ENCODE measurements around the gene SNRK.

GRCh38 chr3:43364494-43364893 is 78.2 kb downstream of the SNRK start:
- no peak for TF ChIP-seq GATAD2B (IDR thresholded peaks at IDR 0.05; ENCODE audit: borderline replicate concordance)
- TF ChIP-seq ZEB2 (IDR thresholded peaks at IDR 0.05) = no peak
- no peak for TF ChIP-seq CTCF (IDR thresholded peaks at IDR 0.05 in 2 of 3, conservative IDR thresholded peaks at IDR 0.05 in 1 of 3; ENCODE audit: insufficient read depth in 2 of 3, low read depth in 1 of 3, low read length in 3 of 3)
- TF ChIP-seq TBP (optimal IDR thresholded peaks at IDR 0.05; ENCODE audit: low read depth, low read length) = no peak
- no peak for TF ChIP-seq TAF1 (IDR thresholded peaks at IDR 0.05; ENCODE audit: control insufficient read depth, extremely low read depth, insufficient read depth, low read length, severe bottlenecking)
- no peak for TF ChIP-seq HLTF (IDR thresholded peaks at IDR 0.05)
- TF ChIP-seq, protein P1, sequence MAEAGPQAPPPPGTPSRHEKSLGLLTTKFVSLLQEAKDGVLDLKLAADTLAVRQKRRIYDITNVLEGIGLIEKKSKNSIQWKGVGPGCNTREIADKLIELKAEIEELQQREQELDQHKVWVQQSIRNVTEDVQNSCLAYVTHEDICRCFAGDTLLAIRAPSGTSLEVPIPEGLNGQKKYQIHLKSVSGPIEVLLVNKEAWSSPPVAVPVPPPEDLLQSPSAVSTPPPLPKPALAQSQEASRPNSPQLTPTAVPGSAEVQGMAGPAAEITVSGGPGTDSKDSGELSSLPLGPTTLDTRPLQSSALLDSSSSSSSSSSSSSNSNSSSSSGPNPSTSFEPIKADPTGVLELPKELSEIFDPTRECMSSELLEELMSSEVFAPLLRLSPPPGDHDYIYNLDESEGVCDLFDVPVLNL (CRISPR knock-in tag; IDR thresholded peaks at IDR 0.05; ENCODE audit: low read depth) = no peak
- no peak for TF ChIP-seq POLR2AphosphoS2 (IDR thresholded peaks at IDR 0.05; ENCODE audit: low read length)
- TF ChIP-seq SMC3 (conservative IDR thresholded peaks at IDR 0.05; ENCODE audit: insufficient read depth, low read depth, low read length) = no peak
- no peak for TF ChIP-seq SMAD4 (CRISPR knock-in tag; conservative IDR thresholded peaks at IDR 0.05)
- no peak for TF ChIP-seq TEAD1 (CRISPR knock-in tag; IDR thresholded peaks at IDR 0.05)

Data from K562 (cell line).